SK-N-SH (cell line): ENCODE measurements around the gene GPC2.

Source experiments
- CTCF ChIP-seq: fragments of 200-600 bp; sonication (generic); IDR thresholded peaks from 2 replicates; pipeline ENCODE4 v1.6.1; 2017; ENCODE audit warnings: antibody characterized with exemption, mild to moderate bottlenecking, moderate library complexity
- EP300 ChIP-seq, 2 experiments: IDR thresholded peaks; 2 replicates each; pipeline versions ENCODE4 v1.4.0 to v1.6.1; 2012; ENCODE audit warnings: borderline replicate concordance in 1 of 2, low read depth in 1 of 2, low read length in 1 of 2
- EZH2phosphoT487 ChIP-seq: fragments of 200-600 bp; sonication (generic); IDR thresholded peaks from 2 replicates; pipeline ENCODE4 v1.6.1; 2017; ENCODE audit warnings: low read depth, mixed run types, mild to moderate bottlenecking, antibody characterized with exemption, moderate library complexity, borderline replicate concordance
- GABPA ChIP-seq: IDR thresholded peaks from 2 replicates; pipeline ENCODE4 v1.4.0; 2012; ENCODE audit warnings: low read depth, mild to moderate bottlenecking
- GATA2 ChIP-seq: sonication (generic); formaldehyde crosslinking; IDR thresholded peaks from 2 replicates; pipeline ENCODE4 v1.5.0; 2020; ENCODE audit warnings: mild to moderate bottlenecking, missing genetic modification reagents
- NFIC ChIP-seq: IDR thresholded peaks from 2 replicates; pipeline ENCODE4 v1.4.0; 2012; ENCODE audit warnings: borderline replicate concordance
- PBX3 ChIP-seq: IDR thresholded peaks from 2 replicates; pipeline ENCODE4; 2012
- POLR2AphosphoS5 ChIP-seq: IDR thresholded peaks from 2 replicates; pipeline ENCODE4 v1.6.1; 2012; ENCODE audit warnings: low read depth, low read length
- REST ChIP-seq: IDR thresholded peaks from 2 replicates; pipeline ENCODE4 v1.6.1; 2012; ENCODE audit warnings: mild to moderate bottlenecking, low read depth, low read length, moderate library complexity
- RFX5 ChIP-seq: IDR thresholded peaks from 2 replicates; pipeline ENCODE4 v1.6.1; 2012; ENCODE audit warnings: mild to moderate bottlenecking, improper control_type of control experiment, low read length
- SIN3A ChIP-seq: IDR thresholded peaks from 2 replicates; pipeline ENCODE4 v1.6.1; 2012; ENCODE audit warnings: low read depth, mild to moderate bottlenecking, low read length, moderate library complexity, borderline replicate concordance
- TAF1 ChIP-seq: IDR thresholded peaks from 2 replicates; pipeline ENCODE4 v1.6.1; 2012; ENCODE audit warnings: low read depth, mild to moderate bottlenecking, low read length, moderate library complexity, borderline replicate concordance
- USF2 ChIP-seq: fragments of 150-350 bp; IDR thresholded peaks from 2 replicates; pipeline ENCODE4 v1.6.1; 2017; ENCODE audit warnings: antibody characterized with exemption, low read length, low read depth, borderline replicate concordance
- YY1 ChIP-seq: IDR thresholded peaks from 2 replicates; pipeline ENCODE4 v1.4.0; 2012; ENCODE audit warnings: low read depth, mild to moderate bottlenecking

GRCh38 chr7:100155553-100156317 is 21.4 kb downstream of the GPC2 start:
- TF ChIP-seq REST (no peak), CTCF (no peak), POLR2AphosphoS5 (no peak), NFIC (no peak), GATA2 (CRISPR knock-in tag) (no peak), USF2 (no peak), EP300 (IDR thresholded peaks at IDR 0.05; ENCODE audit: borderline replicate concordance in 1 of 2, low read depth in 1 of 2, low read length in 1 of 2) (no peak), SIN3A (no peak), GABPA (no peak), PBX3 (no peak), YY1 (no peak), TAF1 (no peak), EZH2phosphoT487 (no peak), RFX5 (no peak)
